Measurements from ENCODE around the gene MYO5A.

DNA sequence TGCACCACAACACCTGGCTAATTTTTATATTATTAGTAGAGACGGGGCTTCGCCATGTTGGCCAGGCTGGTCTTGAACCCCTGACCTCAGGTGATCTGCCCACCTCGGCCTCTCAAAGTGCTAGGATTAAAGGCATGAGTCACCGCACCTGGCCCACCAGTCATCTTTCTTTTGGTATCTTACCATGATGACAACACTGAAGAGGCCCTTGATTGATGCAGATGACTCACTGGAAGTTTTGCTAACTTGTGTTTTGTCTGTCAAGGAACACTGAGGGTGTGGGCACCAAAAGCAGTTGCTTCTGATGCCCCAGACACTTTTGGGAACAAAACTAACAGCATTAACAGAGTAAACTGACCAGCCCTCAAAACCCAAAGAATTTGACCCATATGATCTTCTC lies 88.3 kb downstream of the MYO5A start:
- TF ChIP-seq, protein P1, sequence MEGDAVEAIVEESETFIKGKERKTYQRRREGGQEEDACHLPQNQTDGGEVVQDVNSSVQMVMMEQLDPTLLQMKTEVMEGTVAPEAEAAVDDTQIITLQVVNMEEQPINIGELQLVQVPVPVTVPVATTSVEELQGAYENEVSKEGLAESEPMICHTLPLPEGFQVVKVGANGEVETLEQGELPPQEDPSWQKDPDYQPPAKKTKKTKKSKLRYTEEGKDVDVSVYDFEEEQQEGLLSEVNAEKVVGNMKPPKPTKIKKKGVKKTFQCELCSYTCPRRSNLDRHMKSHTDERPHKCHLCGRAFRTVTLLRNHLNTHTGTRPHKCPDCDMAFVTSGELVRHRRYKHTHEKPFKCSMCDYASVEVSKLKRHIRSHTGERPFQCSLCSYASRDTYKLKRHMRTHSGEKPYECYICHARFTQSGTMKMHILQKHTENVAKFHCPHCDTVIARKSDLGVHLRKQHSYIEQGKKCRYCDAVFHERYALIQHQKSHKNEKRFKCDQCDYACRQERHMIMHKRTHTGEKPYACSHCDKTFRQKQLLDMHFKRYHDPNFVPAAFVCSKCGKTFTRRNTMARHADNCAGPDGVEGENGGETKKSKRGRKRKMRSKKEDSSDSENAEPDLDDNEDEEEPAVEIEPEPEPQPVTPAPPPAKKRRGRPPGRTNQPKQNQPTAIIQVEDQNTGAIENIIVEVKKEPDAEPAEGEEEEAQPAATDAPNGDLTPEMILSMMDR (IDR thresholded peaks at IDR 0.05): no peak
- TF ChIP-seq POLR2A (IDR thresholded peaks at IDR 0.05) (no peak), POLR2AphosphoS5 (IDR thresholded peaks at IDR 0.05; ENCODE audit: insufficient read depth in 1 of 2, low read depth in 1 of 2) (no peak)
